Measurements from ENCODE around the gene DOCK2. TPM values are rescaled to one million over a fixed set of nuclear protein-coding genes. Genes with fewer than 3 reads are reported as not detected.
"Not testable (repeated sequence)": the region's sequence is repeated elsewhere in the genome, so short reads cannot be mapped to it uniquely, and the experiment has no call there.

DOCK2 gene
- polyA plus RNA-seq, 2 of the 4 experiments (the other 2 are of a cell fraction), result 2.1 to 4.6 TPM

DNA sequence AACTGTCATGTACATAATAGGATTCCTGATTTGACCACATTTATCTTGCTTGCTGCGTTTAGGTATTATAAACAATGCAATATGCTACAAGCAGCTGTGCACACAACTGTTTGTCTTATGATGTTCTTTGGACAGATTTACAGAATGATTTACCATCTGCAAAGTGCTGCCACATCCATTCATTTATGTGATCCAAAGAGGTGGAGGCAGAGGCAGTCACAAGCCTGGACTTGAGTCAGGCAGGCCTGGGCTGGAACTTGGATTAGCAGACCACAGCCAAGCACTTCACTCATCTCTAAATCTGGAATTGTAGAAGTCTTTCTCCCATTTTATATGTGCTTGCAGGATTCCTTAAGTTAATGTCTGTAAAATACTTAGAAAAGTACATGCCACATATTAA is 194.3 kb downstream of the DOCK2 start (continued):
- TF ChIP-seq MAX (IDR thresholded peaks at IDR 0.05) (no peak), BHLHE40 (IDR thresholded peaks at IDR 0.05; ENCODE audit: low read depth, low read length) (no peak), MYC (IDR thresholded peaks at IDR 0.05; ENCODE audit: borderline replicate concordance, low read length) (no peak)

- Histone ChIP-seq H3K27ac (no peak overlapping the region), H3K4me3 (no peak overlapping the region), H3K4me2 (no peak overlapping the region), H3K9me3 (no peaks in the 10 kb centered on the region), H3K4me1 (no peaks in the 10 kb centered on the region)
- ChIA-PET POLR2A (no interaction called here), CTCF (interaction anchor here (0.6 to 1.3 kb wide), 2 partner anchors 22 to 148 kb away, joined by 5 to 7 read pairs; partner anchors contain the start of gene INSYN2B)
- ATAC-seq (no peak), FAIRE-seq (no peak), DNase-seq (ENCODE audit: low read depth in 1 of 2, low spot score in 1 of 2) (no peak)
- 58% methylated on average over 3 of the region's 3 CpGs for whole genome bisulfite sequencing (ENCODE audit: missing lambda C conversion rate)
- no peak for TF ChIP-seq HOXB5 (CRISPR knock-in tag; IDR thresholded peaks at IDR 0.05)
- no peak for TF ChIP-seq JUNB (IDR thresholded peaks at IDR 0.05)
- no peak for TF ChIP-seq BCL3 (IDR thresholded peaks at IDR 0.05)
- TF ChIP-seq KDM5A (IDR thresholded peaks at IDR 0.05), result no peak
- no peak for TF ChIP-seq CHD2 (IDR thresholded peaks at IDR 0.05; ENCODE audit: low read length, partially characterized antibody)
- no peak for TF ChIP-seq FOSL2 (IDR thresholded peaks at IDR 0.05)
- TF ChIP-seq FOSL2 (CRISPR knock-in tag; IDR thresholded peaks at IDR 0.05), result no peak
- TF ChIP-seq EP300 (IDR thresholded peaks at IDR 0.05), result no peak
- TF ChIP-seq HOXA7 (CRISPR knock-in tag; IDR thresholded peaks at IDR 0.05), result no peak
- TF ChIP-seq E2F6 (IDR thresholded peaks at IDR 0.05; ENCODE audit: borderline replicate concordance, low read depth), result no peak
These were observed 195.2 kb downstream of the DOCK2 start for GRCh38 chr5:169832304-169832703.

DNA sequence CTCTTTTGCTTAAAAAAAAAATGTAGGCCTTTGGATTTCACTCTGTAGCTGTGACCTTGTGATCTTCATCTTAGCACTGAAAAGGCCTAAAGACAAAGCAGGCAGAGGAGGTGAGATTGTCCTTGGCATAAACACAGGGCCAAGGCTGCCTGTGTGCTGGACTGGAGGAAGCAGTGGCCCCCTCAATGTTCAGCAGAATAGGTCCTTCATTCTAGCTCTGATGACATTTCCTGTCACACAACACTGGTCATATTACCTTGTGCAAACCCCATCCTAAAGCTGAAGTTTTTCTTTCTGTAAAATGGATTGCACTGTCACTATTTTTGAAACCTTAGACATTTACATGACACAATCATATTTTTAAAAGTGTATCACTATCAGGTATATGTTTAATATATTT is 195.8 kb downstream of the DOCK2 start:
- Histone ChIP-seq H3K4me1 (no peaks in the 10 kb centered on the region), H3K27ac (no peak overlapping the region), H3K4me2 (no peak overlapping the region), H3K4me3 (no peak overlapping the region), H3K9me3 (no peaks in the 10 kb centered on the region)
- no peak for FAIRE-seq
- POLR2A ChIA-PET, result no interaction called here
- TF ChIP-seq RFX5 (IDR thresholded peaks at IDR 0.05), result no peak
- TF ChIP-seq EHMT2 (IDR thresholded peaks at IDR 0.05; ENCODE audit: low read depth), result no peak
- no peak for TF ChIP-seq FOSL2 (IDR thresholded peaks at IDR 0.05)
- no peak for TF ChIP-seq FOSL2 (CRISPR knock-in tag; IDR thresholded peaks at IDR 0.05)
- no peak for TF ChIP-seq MAZ (IDR thresholded peaks at IDR 0.05; ENCODE audit: borderline replicate concordance, low read depth, low read length)
- no peak for TF ChIP-seq NR3C1 (IDR thresholded peaks at IDR 0.05)
- TF ChIP-seq HEYL (CRISPR knock-in tag; IDR thresholded peaks at IDR 0.05), result no peak
- no peak for TF ChIP-seq HDAC2 (IDR thresholded peaks at IDR 0.05)
- no peak for TF ChIP-seq RCOR1 (IDR thresholded peaks at IDR 0.05; ENCODE audit: low read depth, low read length)
- TF ChIP-seq, protein P1, sequence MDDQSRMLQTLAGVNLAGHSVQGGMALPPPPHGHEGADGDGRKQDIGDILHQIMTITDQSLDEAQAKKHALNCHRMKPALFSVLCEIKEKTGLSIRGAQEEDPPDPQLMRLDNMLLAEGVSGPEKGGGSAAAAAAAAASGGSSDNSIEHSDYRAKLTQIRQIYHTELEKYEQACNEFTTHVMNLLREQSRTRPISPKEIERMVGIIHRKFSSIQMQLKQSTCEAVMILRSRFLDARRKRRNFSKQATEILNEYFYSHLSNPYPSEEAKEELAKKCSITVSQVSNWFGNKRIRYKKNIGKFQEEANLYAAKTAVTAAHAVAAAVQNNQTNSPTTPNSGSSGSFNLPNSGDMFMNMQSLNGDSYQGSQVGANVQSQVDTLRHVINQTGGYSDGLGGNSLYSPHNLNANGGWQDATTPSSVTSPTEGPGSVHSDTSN (IDR thresholded peaks at IDR 0.05), result no peak
- TF ChIP-seq PHF8 (IDR thresholded peaks at IDR 0.05; ENCODE audit: borderline replicate concordance, low read depth), result no peak
- TF ChIP-seq JUNB (IDR thresholded peaks at IDR 0.05), result no peak
- CTCF ChIA-PET, result interaction anchor here (0.6 kb wide), 1 partner anchor 21 kb away, joined by 7 read pairs; no protein-coding TSS in a partner anchor
- ATAC-seq, result no peak
- DNase-seq (ENCODE audit: low read depth in 1 of 2, low spot score in 1 of 2), result no peak

- ATAC-seq; H3K4me3 ChIP-seq; FAIRE-seq; H3K27ac ChIP-seq; DNase-seq (ENCODE audit: low read depth in 1 of 2, low spot score in 1 of 2); POLR2A ChIA-PET; H3K4me1 ChIP-seq; H3K9me3 ChIP-seq; CTCF ChIA-PET; H3K4me2 ChIP-seq: not testable (repeated sequence)
- WGBS (ENCODE audit: missing lambda C conversion rate), result 97% methylated on average over 2 of the region's 2 CpGs
These were observed 196.7 kb downstream of the DOCK2 start for GRCh38 chr5:169833681-169834292.

DNA sequence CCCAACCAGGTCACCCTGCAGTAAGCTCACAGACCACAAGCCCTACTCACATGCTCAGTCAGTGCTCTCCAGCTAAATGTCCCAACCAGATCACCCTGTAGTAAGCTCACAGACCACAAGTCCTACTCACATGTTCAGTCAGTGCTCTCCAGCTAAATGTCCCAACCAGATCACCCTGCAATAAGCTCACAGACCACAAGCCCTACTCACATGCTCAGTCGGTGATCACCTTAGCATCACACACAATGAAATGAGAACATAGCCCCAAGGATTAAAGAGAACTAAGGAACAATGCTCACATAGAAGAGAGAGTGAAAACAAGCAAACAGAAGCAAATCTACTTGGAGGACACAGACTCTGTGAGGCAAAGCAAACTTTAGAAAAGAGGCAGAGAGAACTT is 197.5 kb downstream of the DOCK2 start:
- DNase-seq (ENCODE audit: low read depth in 1 of 2, low spot score in 1 of 2); H3K4me1 ChIP-seq; H3K4me2 ChIP-seq; H3K27ac ChIP-seq; H3K4me3 ChIP-seq; POLR2A ChIA-PET; H3K9me3 ChIP-seq; FAIRE-seq; ATAC-seq; CTCF ChIA-PET: not testable (repeated sequence)
- WGBS (ENCODE audit: missing lambda C conversion rate), result 43% methylated on average over 1 of the region's 1 CpG

All from A549 (cell line).